ENCODE measurements around the gene PRAF2.

PRAF2 gene, protein sequence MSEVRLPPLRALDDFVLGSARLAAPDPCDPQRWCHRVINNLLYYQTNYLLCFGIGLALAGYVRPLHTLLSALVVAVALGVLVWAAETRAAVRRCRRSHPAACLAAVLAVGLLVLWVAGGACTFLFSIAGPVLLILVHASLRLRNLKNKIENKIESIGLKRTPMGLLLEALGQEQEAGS

DNA sequence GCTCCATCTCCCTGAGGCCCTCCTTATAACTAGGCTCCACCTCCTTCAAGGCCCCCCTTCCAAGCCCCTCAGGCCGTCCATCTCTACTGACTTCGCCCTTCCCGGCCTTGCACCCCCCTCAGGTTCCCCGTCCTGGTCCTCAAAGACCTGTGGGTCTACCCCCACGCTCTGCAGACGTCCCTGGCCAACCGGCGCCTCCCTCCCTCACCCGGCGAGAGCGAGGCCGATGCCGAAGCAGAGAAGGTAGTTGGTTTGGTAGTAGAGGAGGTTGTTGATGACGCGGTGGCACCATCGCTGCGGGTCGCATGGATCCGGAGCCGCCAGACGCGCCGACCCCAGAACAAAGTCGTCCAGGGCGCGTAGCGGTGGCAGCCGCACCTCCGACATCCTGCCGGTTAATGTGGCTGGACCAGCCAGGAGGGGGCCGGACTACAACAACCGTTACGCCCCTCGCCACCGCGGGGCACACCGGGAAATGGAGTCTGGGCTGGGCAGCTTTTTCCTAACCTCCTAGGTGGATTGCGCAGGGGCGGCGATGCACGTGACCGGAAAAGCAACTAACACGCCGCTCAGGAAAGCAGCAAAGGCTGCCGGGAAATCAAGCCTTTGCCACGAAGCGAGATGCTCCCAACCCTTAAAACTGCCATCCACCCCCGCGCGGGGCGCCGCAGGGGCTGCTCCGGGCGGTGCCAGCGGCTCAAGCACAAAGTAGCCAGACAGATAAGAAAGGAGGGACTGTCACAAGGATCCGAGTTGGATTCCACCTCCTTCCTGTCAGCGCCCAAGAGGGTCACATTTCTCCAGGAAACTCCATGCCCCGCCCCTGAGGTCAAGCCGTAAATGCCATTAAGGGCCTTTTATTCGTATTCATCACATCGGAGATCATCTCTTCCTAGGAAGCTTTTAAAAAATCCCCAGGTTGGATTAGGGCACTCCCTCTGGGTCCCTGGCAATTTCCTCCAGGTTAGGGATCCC, at the start of gene PRAF2:
Gene PRAF2, minus strand, starts transcription at position 402 of the 975 bp plus-strand sequence. Its CDS starts 15 bp downstream, at position 387.
- peak; percentile 87 for DNase-seq

DNA sequence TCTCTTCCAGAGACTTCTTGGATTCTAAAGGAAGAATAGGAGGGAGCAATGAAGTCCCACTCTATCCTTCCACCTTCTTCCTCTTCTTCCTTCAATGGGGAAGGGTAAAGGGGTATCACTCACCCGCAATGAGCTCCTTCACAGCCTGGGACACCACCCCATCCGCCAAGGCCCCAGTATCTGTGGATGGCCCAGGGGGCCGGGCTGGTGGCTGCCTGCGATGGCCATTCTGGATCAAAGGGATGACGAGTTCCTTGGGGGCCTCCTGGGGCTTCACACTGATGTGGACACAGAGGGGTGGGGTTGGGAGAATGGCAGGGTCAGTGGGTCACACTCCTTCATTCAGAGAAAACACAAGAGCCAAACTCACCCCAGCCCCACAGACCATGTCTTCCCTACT, 48.7 kb upstream of the PRAF2 start:
- no peak for DNase-seq

DNA sequence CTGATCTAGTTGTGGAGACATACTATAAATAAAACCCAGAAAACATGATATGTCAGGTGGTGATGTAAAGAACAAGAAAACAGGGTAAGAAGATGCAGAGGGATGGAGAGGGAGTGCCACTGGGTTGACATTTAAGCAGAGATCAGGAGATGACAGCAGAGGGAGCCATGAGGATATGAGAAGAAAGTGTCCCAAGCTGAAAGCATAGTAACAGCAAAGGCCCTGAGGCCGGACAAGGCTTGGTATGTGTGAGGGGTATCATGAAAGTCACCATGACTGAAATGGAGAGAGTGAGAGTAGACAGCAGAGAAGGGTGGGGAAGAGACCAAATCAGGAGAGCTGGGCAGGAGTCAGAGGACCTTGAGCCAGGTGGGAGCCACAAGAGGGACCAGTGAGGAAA, 46.3 kb upstream of the PRAF2 start:
- DNase-seq = no peak

DNA sequence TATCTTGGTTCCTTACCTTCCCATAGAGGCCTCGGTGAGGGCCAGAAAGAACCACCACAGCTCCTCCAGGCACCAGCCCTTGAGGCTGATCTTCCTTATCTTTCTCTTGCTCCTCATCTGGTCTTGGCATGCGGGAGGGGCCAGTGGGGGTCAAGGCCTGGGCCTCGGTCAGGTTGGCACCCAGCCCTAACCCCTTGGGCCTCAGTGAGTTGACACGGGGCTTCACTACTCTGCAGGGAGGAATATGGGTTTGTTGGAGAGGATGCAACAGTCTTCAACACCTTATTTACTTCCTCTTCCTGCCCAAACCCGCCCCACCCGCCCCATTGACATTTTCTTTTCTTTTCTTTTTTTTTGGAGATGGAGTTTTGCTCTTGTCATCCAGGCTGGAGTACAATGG, 43.8 kb upstream of the PRAF2 start:
- DNase-seq = no peak

DNA sequence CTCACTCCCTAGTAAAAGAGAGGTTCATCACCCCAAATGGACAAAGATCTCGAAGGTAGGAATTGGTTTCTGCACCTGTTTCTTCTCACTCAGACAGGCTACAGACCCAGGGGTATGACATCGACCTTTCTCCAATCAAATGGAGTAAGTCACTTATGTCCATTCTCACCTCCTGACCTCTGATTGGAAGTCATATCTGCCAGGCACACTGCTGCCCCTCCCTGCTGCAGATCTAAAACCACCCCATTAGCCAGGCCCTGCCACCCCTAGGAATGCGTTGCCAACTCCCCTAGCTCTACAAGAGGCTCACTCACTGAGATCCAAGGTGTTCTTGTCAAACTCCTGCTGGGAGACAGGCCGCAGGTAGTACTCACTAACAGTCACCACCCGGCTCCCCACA, 42.9 kb upstream of the PRAF2 start:
- no peak for DNase-seq

DNA sequence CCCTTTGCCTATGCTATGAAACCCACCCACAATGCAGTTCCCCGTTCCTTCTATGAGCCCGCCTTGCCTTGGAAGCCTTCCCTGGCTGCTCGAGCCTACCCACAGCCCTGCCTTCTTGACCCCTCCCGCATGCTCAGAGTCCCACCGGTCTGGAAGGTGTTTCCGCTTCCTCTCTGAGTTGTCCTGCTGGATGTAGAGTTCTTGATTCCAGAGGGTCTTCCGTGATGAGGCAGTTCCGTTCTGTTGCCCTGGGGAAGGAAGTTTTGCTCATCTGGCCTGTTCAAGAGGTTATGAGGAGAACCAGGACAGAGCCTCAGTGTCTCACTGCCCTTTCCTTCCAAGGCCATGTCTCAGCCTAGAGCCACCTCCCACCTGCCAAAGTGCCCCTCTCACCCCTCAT, 42.3 kb upstream of the PRAF2 start:
- DNase-seq = no peak

DNA sequence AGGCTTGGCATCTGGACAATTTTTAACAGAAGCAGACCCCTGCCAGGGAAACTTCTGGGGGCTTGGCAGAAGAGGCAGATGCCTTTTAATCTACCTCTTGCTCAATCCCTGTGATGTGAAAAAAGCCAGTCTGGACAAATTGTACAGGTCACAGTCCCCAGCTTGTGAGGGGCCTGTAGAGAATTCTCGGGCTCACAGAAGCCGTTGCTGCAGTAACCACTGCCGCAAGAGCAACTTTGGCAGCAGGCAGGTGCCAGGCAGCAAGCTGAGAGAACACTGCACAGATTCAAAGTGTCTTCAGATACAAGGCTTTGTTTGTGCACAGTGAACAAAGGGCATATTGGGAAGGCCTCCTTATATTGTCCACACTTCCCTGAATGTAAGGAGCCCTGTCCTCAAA, 38.0 kb upstream of the PRAF2 start:
- no peak for DNase-seq

DNA sequence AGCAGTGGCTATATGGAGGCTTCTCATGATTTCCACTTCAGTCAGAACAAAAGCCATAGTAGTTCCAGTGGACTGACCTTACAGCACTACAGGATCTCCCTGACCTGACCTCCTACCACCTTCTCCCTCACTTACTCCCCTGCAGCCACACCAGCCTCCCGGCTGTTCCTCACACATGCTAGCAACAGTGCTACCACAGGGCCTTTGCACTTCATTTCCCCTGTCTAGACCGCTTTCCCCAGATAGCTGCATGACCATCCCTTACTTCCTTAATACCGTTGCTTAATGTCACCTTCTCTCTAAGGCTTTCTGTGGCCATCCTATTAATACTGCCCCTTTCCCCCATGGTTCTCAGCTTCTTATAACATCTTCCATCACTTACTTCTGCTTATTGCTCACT, 36.6 kb upstream of the PRAF2 start:
- DNase-seq = no peak

DNA sequence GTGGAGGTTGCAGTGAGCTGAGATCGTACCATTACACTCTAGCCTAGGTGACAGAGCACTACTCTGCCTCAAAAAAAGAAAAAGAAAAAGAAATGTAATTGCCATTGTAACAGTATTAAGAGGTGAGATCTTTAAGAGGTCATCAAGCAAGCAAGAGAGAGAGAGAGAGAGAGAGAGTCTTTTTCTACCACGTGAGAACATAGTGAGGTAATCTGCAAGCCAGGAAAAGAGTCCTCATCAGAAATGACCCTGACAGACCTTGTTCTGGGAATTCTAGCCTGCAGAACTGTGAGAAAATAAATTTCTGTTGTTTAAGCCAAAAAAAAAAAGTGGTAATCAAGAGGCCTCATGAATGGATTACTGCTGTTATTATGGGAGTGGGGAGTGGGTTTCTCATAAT, 34.8 kb upstream of the PRAF2 start:
- DNase-seq = no peak

DNA sequence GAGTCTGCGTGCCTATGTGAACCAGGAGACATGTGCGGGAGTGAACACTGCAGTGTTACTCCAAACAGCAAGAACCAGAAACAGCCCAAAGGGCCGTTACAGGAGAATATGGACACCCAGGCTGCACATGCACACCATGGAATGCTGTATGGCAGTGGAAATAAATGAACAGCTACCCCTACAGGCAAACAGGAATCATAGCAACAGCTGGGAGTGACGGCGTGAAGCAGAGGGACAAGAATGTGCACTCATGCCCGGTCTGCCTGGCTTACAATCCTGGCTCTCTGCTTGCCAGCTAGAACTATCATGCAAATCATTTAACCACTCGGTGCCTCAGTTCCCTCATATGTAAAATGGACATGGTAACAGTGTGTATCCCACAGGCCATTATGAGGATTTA, 33.1 kb upstream of the PRAF2 start:
- DNase-seq = no peak

DNA sequence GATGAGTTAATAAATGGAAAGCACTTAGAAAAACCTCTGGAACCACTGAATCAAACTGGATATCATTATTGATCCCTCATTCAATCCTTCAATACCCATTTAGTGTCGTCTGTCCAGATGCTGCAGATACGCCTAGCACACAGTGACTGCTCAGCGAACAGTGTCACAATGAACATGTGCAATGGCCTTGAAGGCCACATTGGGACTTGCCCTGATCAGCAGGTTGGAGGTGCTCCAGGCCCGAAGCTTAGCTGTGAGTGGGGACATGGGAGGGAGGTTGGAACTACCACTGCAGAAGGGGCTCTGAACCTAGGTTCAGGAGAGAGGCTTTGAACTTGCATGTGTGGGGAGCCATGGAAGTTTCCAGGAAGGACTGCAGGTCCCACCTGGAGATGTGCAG, 32.5 kb upstream of the PRAF2 start:
- no peak for DNase-seq

DNA sequence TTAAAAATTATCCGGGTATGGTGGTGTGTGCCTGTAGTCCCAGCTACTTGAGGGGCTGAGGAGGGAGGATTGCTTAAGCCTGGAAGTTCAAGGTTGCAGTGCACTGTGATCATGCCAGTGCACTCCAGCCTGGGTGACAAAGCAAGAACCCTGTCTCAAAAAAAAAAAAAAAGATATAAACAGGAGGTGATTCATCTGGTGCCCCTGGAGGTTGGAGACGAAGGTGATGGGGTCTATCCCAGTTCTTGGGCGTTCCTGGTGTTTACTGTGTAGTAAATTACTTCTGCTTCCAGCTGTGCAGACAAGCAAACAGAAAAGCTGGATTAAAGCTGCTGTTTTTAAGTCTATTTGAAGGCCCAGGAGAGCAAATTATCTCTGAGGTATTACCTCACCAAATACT, 29.8 kb upstream of the PRAF2 start:
- no peak for DNase-seq

DNA sequence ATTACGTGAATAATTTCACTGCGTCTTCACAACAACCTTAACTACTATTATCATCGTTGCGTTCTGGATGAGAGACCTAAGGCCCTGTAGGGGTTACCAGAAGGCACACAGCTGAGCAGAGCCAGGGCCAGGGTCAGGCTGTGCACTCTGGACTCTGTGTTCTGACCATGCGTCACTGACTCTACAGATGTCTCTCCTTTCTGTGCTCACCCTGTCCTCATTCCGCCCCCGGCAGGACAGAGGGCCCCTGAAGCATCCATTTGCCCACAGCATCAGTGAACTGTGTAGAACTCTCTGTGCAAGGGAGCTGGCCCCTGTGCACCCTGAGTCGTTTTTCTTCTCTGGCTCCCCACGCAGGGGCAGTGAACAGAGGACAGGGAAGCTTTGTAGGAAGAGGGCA, 28.4 kb upstream of the PRAF2 start:
- DNase-seq = no peak

DNA sequence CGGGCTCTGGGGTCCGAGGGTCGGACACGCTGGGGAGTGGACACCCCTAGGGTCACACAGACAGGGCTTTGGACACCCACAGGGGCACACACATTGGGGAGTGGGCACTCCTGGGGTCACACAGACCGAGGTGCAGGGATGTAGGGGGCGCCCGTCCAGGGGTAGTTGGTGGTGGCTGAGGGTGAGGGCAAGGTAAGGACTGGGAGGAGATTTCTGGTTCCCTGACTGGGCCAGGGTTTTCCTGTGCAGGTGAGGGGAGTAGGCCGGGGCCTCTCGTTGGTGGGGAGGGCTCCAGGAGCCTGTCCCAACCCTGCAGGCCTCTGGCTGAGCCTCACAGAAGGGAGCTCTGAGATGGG, 27.8 kb upstream of the PRAF2 start:
- no peak for DNase-seq

DNA sequence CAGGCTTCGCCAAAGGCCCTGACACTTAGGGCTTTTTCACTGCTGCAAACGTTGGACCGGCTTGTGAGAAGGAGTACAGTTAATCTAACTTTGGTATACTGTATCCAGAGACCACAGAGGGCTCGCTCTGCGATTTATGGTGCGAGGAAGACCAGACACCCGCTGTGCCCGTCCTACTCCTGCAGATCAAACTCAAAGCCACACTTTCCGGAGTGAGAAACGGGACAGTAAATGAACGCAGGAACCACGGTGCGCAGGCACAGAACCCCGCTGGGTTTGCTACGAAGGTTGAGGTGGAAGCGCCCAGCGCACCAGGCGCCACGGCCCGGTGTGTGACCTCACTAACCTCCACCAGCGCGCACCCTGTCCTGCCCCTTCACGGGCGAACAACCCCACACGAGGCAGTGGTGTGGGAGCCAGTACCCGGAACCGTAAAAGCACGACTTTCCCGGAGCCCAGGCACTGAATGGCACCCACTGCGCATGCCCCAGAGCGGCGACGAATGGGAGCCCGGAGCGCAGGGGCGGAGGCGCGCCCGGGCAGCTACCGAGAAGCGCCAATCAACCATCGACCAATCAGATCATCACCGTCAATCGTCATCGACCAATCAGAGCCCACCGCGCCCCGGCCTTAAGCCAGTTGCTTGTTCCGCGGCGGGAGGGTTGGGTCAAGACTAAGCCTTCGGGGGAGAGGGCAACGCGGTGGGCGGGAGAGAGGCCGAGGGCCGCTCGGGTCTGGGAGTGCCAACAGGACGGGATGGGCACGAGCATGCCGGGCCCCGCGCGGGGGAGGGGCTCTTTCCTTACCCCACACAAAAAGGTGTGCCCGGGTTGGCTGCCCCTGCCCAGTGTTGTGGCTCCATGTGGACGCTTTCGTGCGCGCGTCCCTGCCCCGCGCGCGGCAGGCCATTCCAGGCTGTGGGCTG, 27.2 kb upstream of the PRAF2 start:
- peak; percentile 81 for DNase-seq

DNA sequence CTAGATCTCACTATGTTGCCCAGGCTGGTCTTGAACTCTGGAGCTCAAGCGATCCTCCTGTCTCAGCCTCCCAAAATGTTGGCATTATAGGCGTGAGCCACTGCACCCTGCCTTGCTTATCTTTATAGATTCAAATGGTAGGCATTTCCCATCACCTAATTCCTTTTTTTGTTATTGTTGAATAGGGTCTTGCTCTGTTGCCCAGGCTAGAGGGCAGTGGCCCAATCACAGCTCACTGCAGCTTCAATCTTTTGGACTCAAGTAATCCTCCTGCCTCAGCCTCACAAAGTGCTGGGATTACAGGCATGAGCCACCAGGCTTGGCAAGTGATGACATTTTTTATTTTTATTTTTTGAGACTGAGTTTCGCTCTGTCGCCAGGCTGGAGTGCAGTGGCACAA, 22.6 kb upstream of the PRAF2 start:
- no peak for DNase-seq

DNA sequence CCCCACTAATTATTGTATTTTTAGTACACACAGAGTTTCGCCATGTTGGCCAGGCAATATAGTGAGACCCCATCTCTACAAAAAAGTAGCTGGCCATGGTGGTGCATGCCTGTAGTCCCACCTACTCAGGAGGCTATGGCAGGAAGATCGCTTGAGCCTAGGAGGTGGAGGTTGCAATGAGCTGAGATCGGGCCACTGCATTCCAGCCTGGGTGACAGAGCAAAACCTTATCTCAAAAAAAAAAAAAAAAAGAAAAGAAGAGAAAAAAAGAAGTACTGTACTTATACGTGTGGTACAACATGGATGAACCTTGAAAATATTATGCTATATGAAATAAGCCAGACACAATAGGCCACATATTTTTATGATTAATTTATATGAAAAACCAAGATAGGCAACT, 15.8 kb upstream of the PRAF2 start:
- DNase-seq = no peak

DNA sequence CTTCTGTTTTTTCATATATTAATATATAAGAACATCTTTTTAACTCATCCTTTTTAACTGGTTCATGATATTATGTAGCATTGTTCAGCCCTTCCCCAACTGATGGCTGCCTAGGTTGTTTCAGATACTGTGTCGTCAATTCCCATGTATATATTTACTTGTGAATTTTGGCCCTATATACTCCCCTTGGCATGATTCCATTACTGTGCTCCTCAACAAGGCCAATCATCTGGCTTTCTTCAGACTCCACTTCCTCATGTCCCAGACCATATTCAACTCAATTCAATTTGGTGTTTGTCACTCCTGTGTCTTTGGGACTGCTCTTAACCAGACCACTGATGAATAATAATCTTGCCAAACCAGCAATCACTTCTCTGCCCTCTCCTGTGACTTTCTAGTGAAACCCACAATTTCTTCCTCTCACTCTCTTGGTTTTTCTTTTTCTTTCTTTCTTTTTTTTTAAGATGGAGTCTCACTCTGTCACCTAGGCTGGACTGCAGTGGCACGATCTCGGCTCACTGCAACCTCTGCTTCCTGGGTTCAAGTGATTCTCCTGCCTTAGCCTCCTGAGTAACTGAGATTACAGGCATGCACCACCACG, 8.6 kb upstream of the PRAF2 start:
- DNase-seq = no peak

DNA sequence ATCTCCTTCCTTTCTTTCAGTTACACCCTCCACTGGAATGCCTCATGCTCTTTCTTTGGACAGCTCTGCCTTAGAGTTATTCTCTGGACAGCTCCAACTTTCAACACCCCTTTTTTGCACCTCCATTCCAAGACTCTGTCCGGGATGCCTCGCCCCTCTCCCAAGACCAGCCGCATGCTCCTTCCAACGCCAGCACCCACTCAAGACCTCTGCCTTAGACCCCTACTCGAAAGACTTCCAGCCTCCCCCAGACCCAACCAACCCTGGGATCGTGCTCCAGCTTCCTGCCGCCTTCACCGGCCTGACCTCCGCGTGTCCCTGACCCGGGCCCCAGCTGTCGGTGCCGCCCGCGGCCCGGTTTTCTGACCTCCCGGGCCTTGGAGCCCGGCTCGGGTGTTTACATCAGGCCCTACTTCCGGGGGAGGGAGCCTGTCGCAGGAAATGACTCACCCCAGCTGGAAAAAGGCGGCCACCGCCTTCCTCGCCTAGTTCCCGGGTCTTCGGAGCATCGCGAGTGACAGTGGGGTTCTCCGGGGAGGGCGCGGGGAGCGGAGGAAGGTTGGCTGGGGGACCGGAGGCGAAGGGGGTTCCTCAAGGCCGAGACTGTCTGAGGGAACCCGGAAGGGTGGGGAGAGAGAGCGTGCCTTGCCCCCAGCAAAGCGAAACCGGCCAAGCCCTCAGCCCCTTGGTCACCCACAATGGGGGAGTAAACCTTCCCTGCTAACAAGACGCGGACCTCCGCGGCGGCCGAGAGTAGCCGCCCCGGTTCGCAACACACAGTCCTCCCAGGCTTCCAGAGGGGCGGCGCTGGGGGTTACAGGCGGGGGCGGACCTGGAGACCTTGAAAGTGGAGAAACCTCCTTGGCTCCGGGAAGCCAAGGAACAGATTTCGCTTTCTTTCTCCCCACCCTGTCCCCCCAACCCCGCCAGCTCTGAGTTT, 6.0 kb upstream of the PRAF2 start, which contains the start of gene WDR45:
Gene WDR45, minus strand, starts transcription at position 399 of the 940 bp plus-strand sequence. CDS start 1,792 bp downstream, outside the sequence.
- peak; percentile 71 for DNase-seq

DNA sequence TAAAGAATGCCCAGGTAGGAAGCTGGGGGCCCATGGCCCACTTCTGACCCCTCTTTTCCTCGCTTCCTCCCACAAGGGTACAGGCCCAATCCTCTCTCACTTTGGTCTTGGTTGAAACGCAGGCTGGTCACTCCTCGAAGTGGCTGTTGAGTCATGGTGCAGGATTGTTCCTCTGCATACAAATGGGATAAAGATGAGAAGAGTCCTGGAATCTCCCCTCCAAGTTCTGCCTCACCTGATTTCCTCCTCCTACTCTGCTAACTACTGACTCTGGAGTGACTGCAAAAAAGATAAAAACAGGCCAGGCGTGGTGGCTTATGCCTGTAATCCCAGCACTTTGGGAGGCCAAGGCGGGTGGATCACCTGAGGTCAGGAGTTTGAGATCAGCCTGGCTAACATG, 4.1 kb upstream of the PRAF2 start:
- no peak for DNase-seq

DNA sequence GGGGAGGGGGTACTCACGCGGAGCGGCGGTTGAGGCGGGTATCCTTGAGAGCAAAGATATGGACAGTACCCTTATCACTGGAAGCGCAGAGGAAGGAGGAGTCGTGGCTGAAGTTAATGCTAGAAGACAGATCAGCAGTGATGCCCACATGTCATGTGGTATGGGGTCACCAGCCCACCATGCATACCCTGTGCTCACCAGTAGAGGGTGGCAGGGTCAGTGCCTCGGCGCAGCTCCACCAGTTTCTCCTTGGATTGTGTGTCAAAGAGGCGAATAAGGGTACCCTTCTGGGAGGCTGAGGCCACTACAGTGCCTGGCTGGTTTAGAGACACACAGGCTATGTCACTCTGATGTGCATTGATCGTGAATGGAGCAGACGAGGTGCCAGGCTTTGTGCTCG, 1.5 kb upstream of the PRAF2 start:
- no peak for DNase-seq

DNA sequence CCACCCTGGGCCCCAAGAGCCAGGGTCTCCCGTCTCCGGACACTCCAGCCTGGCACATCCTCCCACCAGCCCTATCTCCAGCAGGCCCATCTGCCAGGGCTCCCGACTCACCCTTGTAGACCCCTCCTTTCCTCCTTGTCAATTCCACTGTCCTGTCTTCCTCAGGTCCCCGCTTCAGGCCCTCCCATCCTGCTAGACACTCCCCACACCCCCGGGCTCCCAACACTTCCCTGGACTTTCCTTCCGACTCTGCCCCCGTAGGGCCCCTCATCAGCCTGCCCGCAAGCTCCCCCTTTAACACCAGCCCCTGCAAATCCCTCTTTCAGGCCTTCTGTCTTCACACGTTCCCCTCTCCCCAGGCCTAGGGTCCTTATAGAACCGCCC, 1.1 kb downstream of the PRAF2 start:
- no peak for DNase-seq

Measured in activated gamma-delta T cell treated with Interleukin-2 at 50 U/mL for 16 hours (primary cell).